Limb (tissue), 2 donors: ENCODE measurements around the gene AXDND1.
"Not testable (repeated sequence)": the region's sequence is repeated elsewhere in the genome, so short reads cannot be mapped to it uniquely, and the experiment has no call there.

Experiments used
- DNase-seq, 2 donors: peaks; one replicate each; pipeline ENCODE4 v3.0.0-alpha.2; 2016; ENCODE audit errors: extremely low spot score in 2 of 2

The AXDND1 gene

GRCh38 chr1:179459606-179460206, 93.9 kb downstream of the AXDND1 start:
- not testable (repeated sequence) for DNase-seq

- not testable (repeated sequence) for DNase-seq
Measured at GRCh38 chr1:179465661-179466060, 99.9 kb downstream of the AXDND1 start.

GRCh38 chr1:179474713-179475112, 108.9 kb downstream of the AXDND1 start:
- DNase-seq: no peak

GRCh38 chr1:179476484-179476883, 110.7 kb downstream of the AXDND1 start:
- no peak for DNase-seq

GRCh38 chr1:179478370-179478769, 112.6 kb downstream of the AXDND1 start:
- no peak for DNase-seq

- no peak for DNase-seq
Measured at GRCh38 chr1:179490611-179491010, 124.8 kb downstream of the AXDND1 start.

GRCh38 chr1:179493323-179493722, 127.6 kb downstream of the AXDND1 start:
- no peak for DNase-seq

- DNase-seq: no peak
Measured at GRCh38 chr1:179506199-179506598, 140.4 kb downstream of the AXDND1 start.

- no peak for DNase-seq
Measured at GRCh38 chr1:179509384-179509783, 143.6 kb downstream of the AXDND1 start.

GRCh38 chr1:179510038-179510437, 144.3 kb downstream of the AXDND1 start:
- no peak for DNase-seq

- no peak for DNase-seq
Measured at GRCh38 chr1:179516976-179517705, 151.4 kb downstream of the AXDND1 start.

- not testable (repeated sequence) for DNase-seq
Measured at GRCh38 chr1:179518544-179518943, 152.8 kb downstream of the AXDND1 start.

- DNase-seq: no peak
Measured at GRCh38 chr1:179529482-179530195, 163.9 kb downstream of the AXDND1 start.

- no peak for DNase-seq
Measured at GRCh38 chr1:179530352-179530751, 164.6 kb downstream of the AXDND1 start.

GRCh38 chr1:179541774-179542173, 176.0 kb downstream of the AXDND1 start:
- no peak for DNase-seq

GRCh38 chr1:179545321-179545720, 179.6 kb downstream of the AXDND1 start:
- no peak for DNase-seq

GRCh38 chr1:179547021-179547535, 181.3 kb downstream of the AXDND1 start:
- no peak for DNase-seq

- DNase-seq: no peak
Measured at GRCh38 chr1:179548666-179549367, 183.0 kb downstream of the AXDND1 start.

GRCh38 chr1:179549368-179549700, 183.6 kb downstream of the AXDND1 start:
- DNase-seq: no peak

- no peak for DNase-seq
Measured at GRCh38 chr1:179550746-179551682, 185.2 kb downstream of the AXDND1 start.

- no peak for DNase-seq
Measured at GRCh38 chr1:179554427-179554826, 188.7 kb downstream of the AXDND1 start.
